Common myeloid progenitor, CD34-positive (primary cell): ENCODE measurements around the gene ZNF710.
"Not testable (repeated sequence)": the region's sequence is repeated elsewhere in the genome, so short reads cannot be mapped to it uniquely, and the experiment has no call there.

Source experiments
- CTCF ChIA-PET: fragments of 350-600 bp; sonication (Branson Sonifier 250); formaldehyde crosslinking; loops from one replicate; lab custom pipeline; 2021; ENCODE audit warnings: antibody characterized with exemption; lab: Charles Lee
- POLR2A ChIA-PET: fragments of 350-600 bp; sonication (Branson Sonifier 250); formaldehyde crosslinking; loops from one replicate; lab custom pipeline; 2021; ENCODE audit warnings: antibody characterized with exemption; lab: Charles Lee
- DNase-seq, 3 donors: peaks; one replicate each; pipeline versions ENCODE4 v3.0.0 to v3.0.0-alpha.2; 2013
- H3K27ac ChIP-seq, 2 experiments: 1 replicate in 1 of 2; 2 replicates in 1 of 2; pipeline ENCODE4 v1.7.0; 2013; ENCODE audit warnings: inconsistent platforms in 2 of 2, low read length in 2 of 2, mild to moderate bottlenecking in 2 of 2, low read depth in 1 of 2, moderate library complexity in 1 of 2; ENCODE audit not compliant: severe bottlenecking in 2 of 2, insufficient read depth in 1 of 2, poor library complexity in 1 of 2
- H3K27me3 ChIP-seq, 5 experiments: replicated peaks in 2 of 5; 1 replicate in 3 of 5; 2 replicates in 2 of 5; pipeline versions ENCODE4 v1.6.1 to v1.7.0; 2013; ENCODE audit warnings: low read length in 4 of 5, mild to moderate bottlenecking in 2 of 5, moderate library complexity in 2 of 5, inconsistent platforms in 1 of 5; ENCODE audit not compliant: insufficient read depth in 5 of 5, control insufficient read depth in 4 of 5
- H3K36me3 ChIP-seq, 4 experiments: 1 replicate in 2 of 4; 2 replicates in 2 of 4; pipeline versions ENCODE4 v1.6.1 to v1.7.0; 2013; ENCODE audit warnings: low read length in 3 of 4, control low read depth in 1 of 4, mild to moderate bottlenecking in 1 of 4; ENCODE audit not compliant: control insufficient read depth in 4 of 4, insufficient read depth in 4 of 4
- H3K4me1 ChIP-seq, 4 experiments: 1 replicate in 3 of 4; 2 replicates in 1 of 4; pipeline versions ENCODE4 v1.6.1 to v1.7.1; 2013; ENCODE audit warnings: low read length in 3 of 4, mild to moderate bottlenecking in 3 of 4, control low read depth in 1 of 4, inconsistent platforms in 1 of 4, moderate library complexity in 1 of 4; ENCODE audit not compliant: control insufficient read depth in 4 of 4, insufficient read depth in 4 of 4; ENCODE audit errors: control extremely low read depth in 1 of 4
- H3K4me3 ChIP-seq, 7 experiments: 1 replicate in 4 of 7; 2 replicates in 3 of 7; pipeline versions ENCODE4 v1.5.1 to v1.7.0; 2013; ENCODE audit warnings: mild to moderate bottlenecking in 7 of 7, low read length in 6 of 7, moderate library complexity in 6 of 7, inconsistent platforms in 2 of 7, low read depth in 2 of 7, control low read depth in 1 of 7; ENCODE audit not compliant: insufficient read depth in 4 of 7, control insufficient read depth in 1 of 7; ENCODE audit errors: extremely low read depth in 1 of 7
- H3K9me3 ChIP-seq, 5 experiments: 1 replicate in 4 of 5; 2 replicates in 1 of 5; pipeline versions ENCODE4 v1.6.1 to v1.7.1; 2013; ENCODE audit warnings: low read length in 4 of 5, mild to moderate bottlenecking in 2 of 5, inconsistent platforms in 1 of 5, low read depth in 1 of 5, moderate library complexity in 1 of 5; ENCODE audit not compliant: control insufficient read depth in 4 of 5, insufficient read depth in 2 of 5; ENCODE audit errors: control extremely low read depth in 1 of 5
- WGBS: methylation state at CpG from one replicate; pipeline ENCODE4 v1.1.5; 2013; ENCODE audit not compliant: insufficient coverage; 5-methylcytosine and 5-hydroxymethylcytosine counted together

ZNF710 gene

DNA sequence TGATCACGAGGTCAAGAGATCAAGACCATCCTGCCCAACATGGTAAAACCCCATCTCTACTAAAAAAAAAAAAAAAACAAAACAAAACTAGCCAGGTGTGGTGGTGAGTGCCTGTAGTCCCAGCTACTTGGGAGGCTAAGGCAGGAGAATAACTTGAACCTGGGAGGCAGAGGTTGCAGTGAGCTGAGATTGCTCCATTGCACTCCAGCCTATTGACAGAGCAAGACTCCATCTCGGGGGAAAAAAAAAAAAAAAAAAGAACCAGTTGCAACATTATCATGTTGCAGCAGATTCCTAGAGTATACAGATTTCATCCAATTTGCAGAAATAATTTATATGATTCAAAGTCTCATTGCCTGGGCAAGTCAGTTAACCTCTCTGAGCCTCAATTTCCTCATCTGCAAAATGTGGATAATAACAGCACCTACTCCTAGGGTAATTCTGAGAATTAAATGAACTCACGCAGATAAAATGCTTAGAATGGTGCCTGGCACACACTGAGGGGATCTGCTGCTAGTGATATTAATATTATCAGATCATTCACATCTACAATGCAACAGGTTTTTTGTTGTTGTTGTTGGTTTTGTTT lies 108.1 kb downstream of the ZNF710 start:
- CTCF ChIA-PET, result interaction anchor here (0.8 kb wide), 1 partner anchor 33 kb away, joined by 3 read pairs; no protein-coding TSS in a partner anchor

DNA sequence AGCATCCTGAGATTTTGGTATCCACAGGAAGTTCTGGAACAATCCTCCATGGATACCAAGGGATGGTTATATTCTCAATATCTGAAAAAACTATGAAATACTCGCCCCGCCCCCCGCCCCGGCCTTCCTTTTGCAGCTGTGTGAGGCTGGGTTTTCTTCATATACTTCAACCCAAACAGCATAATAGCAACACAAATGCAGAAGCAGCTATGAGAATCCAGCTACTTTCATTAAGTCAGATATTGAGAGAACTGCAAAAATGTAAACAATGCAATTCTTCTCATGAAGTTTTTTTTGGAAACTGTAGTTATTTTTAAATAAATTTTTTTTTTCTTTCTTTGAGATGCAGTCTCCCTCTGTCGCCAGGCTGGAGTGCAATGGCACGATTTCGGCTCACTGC lies 112.0 kb downstream of the ZNF710 start:
- POLR2A ChIA-PET, result no interaction called here
- CTCF ChIA-PET, result no interaction called here

More for the DNA sequence above, 108.1 kb downstream of the ZNF710 start:
- H3K4me1 ChIP-seq, H3K27me3 ChIP-seq, H3K4me3 ChIP-seq, H3K27ac ChIP-seq, POLR2A ChIA-PET, H3K36me3 ChIP-seq, DNase-seq, H3K9me3 ChIP-seq: not testable (repeated sequence)
- WGBS, result no CpG with 5 or more reads among the region's 3 CpGs

DNA sequence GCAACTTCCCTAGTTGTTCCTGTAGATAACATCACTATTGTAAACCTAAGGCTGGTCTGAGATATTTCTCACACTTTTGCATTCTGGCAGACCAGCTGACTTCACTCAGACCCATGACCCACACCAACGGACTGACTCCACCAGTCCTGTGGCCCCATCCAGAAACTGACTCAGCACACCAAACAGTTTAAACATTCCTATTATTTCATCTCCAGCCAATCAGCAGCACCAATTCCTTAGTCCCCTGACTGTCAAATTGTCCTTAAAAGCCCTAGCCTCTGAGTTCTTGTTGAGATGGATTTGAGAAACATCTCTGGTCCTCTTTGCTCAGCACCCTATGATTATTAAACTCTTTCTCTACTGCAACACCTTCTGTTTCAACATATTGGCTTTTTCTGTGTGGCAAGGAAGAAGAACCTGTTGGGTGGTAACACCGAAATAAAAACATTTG lies 113.4 kb downstream of the ZNF710 start:
- no peak for DNase-seq
- Histone ChIP-seq H3K4me3 (no peak overlapping the region), H3K27me3 (no peaks in the 10 kb centered on the region), H3K27ac (no peak overlapping the region), H3K36me3 (no peaks in the 10 kb centered on the region), H3K4me1 (no peaks in the 10 kb centered on the region), H3K9me3 (peaks cover 4 to 15% (median 12%) of the 10 kb centered on the region in 5 experiments)
- ChIA-PET POLR2A (no interaction called here), CTCF (no interaction called here)
- 40% methylated on average over 1 of the region's 2 CpGs for WGBS

More for the DNA sequence above, 112.0 kb downstream of the ZNF710 start:
- H3K4me1 ChIP-seq, result no peaks in the 10 kb centered on the region
- no peaks in the 10 kb centered on the region for H3K36me3 ChIP-seq
- H3K4me3 ChIP-seq, result no peak overlapping the region
- no peaks in the 10 kb centered on the region for H3K27me3 ChIP-seq
- 100% methylated on average over 1 of the region's 7 CpGs for WGBS
- DNase-seq, result no peak
- H3K27ac ChIP-seq, result no peak overlapping the region
- H3K9me3 ChIP-seq, result peaks cover 4 to 15% (median 12%) of the 10 kb centered on the region in 5 experiments

DNA sequence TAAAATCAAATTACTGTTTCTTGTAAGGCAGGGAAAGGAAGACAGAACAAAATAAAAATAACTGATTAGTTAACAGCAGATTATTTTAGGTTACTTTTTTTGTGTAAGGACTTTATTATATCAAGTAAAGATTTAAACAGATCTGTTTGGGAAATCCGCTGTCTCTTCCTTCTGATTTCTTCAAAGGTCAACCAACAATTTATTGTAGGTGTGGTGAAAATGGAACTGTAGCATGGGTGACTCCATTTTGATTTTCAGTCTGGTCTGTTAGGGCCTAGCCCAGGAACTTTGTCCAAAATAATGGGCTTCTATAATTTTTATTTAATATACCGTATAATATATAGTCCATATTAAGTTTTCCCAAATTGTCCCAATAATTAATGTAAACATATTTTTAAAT lies 114.7 kb downstream of the ZNF710 start:
- DNase-seq, result no peak
- ChIA-PET CTCF (no interaction called here), POLR2A (no interaction called here)
- H3K4me1 ChIP-seq, result no peaks in the 10 kb centered on the region
- H3K9me3 ChIP-seq, result peaks cover 4 to 15% (median 12%) of the 10 kb centered on the region in 5 experiments
- H3K4me3 ChIP-seq, result no peak overlapping the region
- no peaks in the 10 kb centered on the region for H3K27me3 ChIP-seq
- no peaks in the 10 kb centered on the region for H3K36me3 ChIP-seq
- 100% methylated on average over 1 of the region's 2 CpGs for WGBS
- H3K27ac ChIP-seq, result no peak overlapping the region

DNA sequence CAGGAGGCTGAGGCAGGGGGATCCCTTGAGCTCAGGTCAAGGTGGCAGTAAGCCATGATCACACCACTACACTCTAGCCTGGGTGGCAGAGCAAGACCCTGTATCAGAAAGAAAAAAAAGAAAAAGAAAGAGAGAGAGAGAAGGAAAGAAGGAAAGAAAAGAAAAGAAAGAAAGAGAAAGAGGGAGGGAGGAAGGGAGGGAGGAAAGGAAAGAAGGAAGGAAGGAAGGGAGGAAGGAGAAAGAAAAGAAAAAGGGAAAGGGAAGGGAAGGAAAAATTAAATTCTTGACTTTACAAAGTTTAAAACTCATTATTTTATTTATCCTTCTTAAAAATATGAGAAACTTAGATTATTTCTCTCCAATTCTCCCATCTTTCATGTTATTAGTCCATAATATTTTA lies 118.2 kb downstream of the ZNF710 start:
- no peak for DNase-seq
- H3K9me3 ChIP-seq, result peaks cover 1 to 10% (median 9%) of the 10 kb centered on the region in 5 experiments
- H3K4me1 ChIP-seq, result no peaks in the 10 kb centered on the region
- H3K27ac ChIP-seq, result no peak overlapping the region
- H3K4me3 ChIP-seq, result no peak overlapping the region
- no peaks in the 10 kb centered on the region for H3K36me3 ChIP-seq
- POLR2A ChIA-PET, result no interaction called here
- CTCF ChIA-PET, result interaction anchor here (1.4 kb wide), 1 partner anchor 15 kb away, joined by 3 read pairs; no protein-coding TSS in a partner anchor
- H3K27me3 ChIP-seq, result no peaks in the 10 kb centered on the region

DNA sequence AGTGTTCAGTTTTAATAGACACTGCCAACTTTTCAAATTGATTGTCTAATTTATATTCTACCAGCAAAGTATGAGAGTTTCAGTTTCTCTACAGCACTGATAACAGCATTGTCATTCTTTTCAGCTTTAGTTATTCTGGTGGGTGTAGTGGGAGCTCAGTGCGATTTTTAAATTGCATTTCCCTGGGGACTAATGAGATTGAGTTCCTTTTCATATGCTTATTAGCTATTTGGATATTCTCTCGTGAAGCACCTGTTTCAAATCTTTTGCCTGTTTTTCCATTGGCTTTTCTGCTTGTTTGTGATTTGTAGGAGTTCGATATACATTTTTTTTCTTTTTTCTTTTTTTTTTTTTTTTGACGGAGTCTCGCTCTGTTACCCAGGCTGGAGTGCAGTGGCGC lies 120.0 kb downstream of the ZNF710 start:
- H3K9me3 ChIP-seq, result no peaks in the 10 kb centered on the region
- ChIA-PET POLR2A (no interaction called here), CTCF (no interaction called here)
- no peak for DNase-seq
- no peak overlapping the region for H3K4me3 ChIP-seq
- H3K36me3 ChIP-seq, result no peaks in the 10 kb centered on the region
- no peak overlapping the region for H3K27ac ChIP-seq
- no peaks in the 10 kb centered on the region for H3K4me1 ChIP-seq
- H3K27me3 ChIP-seq, result no peaks in the 10 kb centered on the region
- 100% methylated on average over 4 of the region's 6 CpGs for WGBS

DNA sequence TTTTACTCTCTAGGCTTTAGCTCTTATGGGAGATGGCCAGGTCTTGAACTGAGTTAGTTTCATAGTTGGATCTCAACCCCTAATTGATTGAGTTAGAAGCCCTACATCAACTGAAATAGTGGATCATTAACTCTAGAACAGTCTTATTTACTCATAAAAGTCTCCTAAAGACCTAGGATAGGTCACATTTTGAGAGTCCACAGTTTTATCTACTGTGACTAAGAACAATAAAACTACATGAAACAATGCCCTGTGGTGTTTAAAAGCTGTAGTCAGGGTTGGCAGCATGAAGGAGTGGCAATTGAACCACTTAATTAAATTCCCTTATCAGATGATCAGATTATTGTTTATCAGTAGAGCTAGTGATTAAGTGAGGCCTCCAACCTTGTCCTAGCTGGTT lies 123.4 kb downstream of the ZNF710 start:
- H3K4me3 ChIP-seq, result no peak overlapping the region
- no peak for DNase-seq
- H3K27me3 ChIP-seq, result peaks cover 0 to 7% (median 0%) of the 10 kb centered on the region in 5 experiments
- H3K36me3 ChIP-seq, result no peaks in the 10 kb centered on the region
- no peaks in the 10 kb centered on the region for H3K9me3 ChIP-seq
- CTCF ChIA-PET, result interaction anchor here (1.6 kb wide), 1 partner anchor 10 kb away, joined by 4 read pairs; no protein-coding TSS in a partner anchor
- H3K27ac ChIP-seq, result no peak overlapping the region
- POLR2A ChIA-PET, result no interaction called here
- no peaks in the 10 kb centered on the region for H3K4me1 ChIP-seq
